GM12873 (cell line): ENCODE results near the gene STARD7.

Experiments
- TF ChIP-seq, protein P1 (sequence below): IDR thresholded peaks from 2 replicates; pipeline ENCODE4 v1.5.1; 2012; ENCODE audit warnings: low read depth, mild to moderate bottlenecking, moderate library complexity, low read length, control low read depth; ENCODE audit not compliant: insufficient read depth; ENCODE audit errors: missing control alignments

Gene STARD7

GRCh38 chr2:96208143-96209010, at the start of gene STARD7:
Gene STARD7 (minus strand): TSS chr2:96208827. CDS start chr2:96208434, 393 bp downstream.
- TF ChIP-seq, protein P1, sequence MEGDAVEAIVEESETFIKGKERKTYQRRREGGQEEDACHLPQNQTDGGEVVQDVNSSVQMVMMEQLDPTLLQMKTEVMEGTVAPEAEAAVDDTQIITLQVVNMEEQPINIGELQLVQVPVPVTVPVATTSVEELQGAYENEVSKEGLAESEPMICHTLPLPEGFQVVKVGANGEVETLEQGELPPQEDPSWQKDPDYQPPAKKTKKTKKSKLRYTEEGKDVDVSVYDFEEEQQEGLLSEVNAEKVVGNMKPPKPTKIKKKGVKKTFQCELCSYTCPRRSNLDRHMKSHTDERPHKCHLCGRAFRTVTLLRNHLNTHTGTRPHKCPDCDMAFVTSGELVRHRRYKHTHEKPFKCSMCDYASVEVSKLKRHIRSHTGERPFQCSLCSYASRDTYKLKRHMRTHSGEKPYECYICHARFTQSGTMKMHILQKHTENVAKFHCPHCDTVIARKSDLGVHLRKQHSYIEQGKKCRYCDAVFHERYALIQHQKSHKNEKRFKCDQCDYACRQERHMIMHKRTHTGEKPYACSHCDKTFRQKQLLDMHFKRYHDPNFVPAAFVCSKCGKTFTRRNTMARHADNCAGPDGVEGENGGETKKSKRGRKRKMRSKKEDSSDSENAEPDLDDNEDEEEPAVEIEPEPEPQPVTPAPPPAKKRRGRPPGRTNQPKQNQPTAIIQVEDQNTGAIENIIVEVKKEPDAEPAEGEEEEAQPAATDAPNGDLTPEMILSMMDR = peak; percentile 11

DNA sequence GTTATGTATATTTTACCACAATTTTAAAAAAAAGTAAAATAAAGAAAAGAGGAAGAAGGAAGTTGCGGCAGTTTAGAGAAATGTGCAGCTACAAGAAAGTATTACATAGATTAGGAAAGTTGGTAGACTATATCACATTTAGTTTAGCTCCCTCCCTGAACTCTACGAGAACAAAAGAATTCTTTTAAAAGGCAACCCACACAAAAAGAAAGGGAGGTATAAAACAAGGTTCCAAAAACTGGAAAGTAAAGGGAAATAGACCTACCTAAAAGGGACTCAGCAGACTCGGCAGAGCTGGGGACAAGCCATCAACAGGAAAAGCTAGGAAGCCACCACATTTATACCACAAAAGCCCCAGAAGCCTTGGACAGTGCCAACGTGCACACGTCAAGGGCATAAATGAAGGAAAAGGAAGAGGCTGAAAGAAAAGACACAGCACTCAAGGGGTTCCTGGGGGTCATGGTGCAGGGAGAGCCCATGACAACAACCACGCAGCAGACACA, 48.0 kb upstream of the STARD7 start:
- TF ChIP-seq, protein P1 = no peak

- TF ChIP-seq, protein P1 = no peak
Measured at GRCh38 chr2:96254571-96254970, 45.9 kb upstream of the STARD7 start.

DNA sequence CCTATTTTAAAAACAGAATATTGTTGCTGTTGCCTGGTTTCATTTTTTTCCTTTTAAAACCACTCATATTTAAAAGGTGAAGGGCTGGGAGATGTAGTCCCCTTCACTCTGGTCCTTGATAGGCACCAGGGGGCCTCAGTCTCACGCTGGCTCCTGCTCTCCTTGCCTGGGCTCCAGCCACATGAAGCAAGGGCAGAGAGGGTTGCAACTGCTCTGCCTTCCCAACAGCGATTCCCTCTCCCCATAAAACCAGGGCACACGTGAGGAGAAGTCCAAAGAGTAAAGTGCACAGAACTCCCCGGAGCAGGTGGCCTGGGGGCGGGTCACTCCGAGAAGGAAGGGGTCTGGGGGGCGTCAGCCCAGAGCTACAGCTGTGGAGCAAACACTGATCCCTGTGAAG, 44.4 kb upstream of the STARD7 start:
- TF ChIP-seq, protein P1 = no peak

GRCh38 chr2:96252526-96252925, 43.9 kb upstream of the STARD7 start:
- TF ChIP-seq, protein P1 = no peak

DNA sequence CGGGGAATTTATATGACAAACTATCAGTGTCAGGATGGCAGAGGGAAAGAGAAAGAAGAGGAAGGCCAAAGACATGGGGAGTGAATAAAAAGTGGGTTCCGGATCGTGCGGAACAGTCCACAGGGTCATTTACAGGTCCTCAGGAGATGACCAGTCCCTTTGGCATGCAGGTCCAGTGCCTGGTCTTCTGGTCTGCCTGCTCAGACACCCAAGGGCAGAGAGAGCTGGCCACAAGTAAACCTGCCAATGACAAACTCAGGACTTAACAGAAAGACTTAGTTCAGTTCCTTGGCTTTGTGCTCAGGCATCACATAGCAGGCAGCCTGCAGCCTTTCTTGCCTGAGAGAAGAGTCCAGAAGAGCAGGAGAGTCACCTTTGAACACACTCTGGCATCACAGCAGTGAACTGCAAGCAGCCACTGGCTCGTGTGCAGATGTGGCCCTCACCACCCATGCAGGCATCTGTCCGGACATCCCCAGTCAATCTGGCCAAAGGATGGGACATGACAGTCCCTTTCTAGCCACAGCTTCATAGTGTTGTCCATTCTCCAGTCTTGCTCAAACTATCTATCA, 43.2 kb upstream of the STARD7 start:
- TF ChIP-seq, protein P1 = no peak

DNA sequence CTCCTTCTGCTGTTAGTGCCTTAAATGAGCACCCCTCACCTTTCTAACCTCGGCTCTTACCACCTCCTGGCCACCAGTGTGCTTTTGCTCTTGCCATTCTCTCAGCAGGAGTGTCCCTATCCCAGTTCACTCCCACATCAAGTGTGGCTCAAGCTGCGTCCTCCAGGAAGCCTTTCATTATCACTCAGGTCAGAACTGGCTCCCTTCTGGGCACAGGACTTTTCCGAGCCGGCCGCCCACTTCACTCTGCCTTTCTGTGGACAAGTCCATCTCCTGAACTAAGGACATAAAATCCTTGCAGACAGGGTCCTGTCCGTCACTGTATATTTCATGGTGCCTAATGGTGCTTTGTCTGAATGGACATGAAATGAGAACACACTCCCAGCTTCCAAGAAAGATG, 41.6 kb upstream of the STARD7 start:
- TF ChIP-seq, protein P1 = no peak
